Measurements from ENCODE around the gene IL17B.

Gene IL17B, protein sequence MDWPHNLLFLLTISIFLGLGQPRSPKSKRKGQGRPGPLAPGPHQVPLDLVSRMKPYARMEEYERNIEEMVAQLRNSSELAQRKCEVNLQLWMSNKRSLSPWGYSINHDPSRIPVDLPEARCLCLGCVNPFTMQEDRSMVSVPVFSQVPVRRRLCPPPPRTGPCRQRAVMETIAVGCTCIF

GRCh38 chr5:149379177-149379761 is at the start of gene IL17B:
Gene IL17B, minus strand, starts transcription at chr5:149379292. Its CDS starts 67 bp downstream, at chr5:149379225.
- no peak for FAIRE-seq

GRCh38 chr5:149428032-149428431 is 48.9 kb upstream of the IL17B start:
- FAIRE-seq = no peak

- FAIRE-seq = no peak
Observed at GRCh38 chr5:149427374-149427773, 48.3 kb upstream of the IL17B start.

- FAIRE-seq = no peak
Observed at GRCh38 chr5:149426931-149427330, 47.8 kb upstream of the IL17B start.

DNA sequence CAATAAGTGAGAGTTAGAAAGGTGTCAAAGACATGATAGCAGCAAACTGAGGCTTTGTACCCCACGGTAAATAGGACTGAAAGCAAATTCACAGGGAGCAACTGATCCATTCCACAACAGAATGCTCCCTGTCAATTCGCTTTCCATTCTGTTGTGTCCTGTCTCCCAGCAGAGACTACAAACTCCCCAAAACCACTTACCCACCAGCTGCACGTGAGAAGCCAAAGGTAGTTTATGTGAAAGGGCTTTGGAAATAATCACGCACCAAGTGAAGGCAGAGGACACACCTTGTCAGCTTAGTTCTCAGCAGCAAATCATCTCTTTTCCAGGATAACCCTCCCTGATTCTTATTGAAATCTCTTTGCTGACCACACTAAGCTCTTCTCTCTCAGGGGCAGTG is 46.6 kb upstream of the IL17B start:
- no peak for FAIRE-seq

- FAIRE-seq = no peak
Observed at GRCh38 chr5:149424371-149425315, 45.6 kb upstream of the IL17B start.

DNA sequence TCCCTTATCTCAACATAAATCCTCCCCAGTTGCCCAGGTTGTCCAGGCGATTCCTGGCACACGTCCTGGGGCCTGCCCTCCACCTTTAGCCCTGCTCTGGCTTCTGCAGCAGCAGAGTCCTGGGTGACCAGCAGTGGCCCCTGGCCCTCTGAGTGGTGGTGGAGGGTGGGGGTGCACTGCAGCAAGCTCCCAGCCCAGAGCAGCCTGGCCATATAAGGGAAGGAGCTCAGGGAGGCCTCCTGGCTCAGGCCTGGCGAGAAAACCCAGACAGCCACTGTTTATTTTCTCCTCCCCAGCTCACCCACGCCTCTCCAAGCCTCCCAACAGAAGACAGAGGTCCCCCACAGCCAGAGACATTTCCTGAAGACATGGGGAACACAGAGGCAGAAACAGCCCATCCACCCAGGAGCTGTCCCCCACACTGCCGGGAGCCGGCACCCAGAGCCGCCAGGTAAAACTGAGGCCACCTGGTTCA is 44.7 kb upstream of the IL17B start:
- FAIRE-seq = no peak

GRCh38 chr5:149423049-149423793 is 44.1 kb upstream of the IL17B start:
- FAIRE-seq = no peak

DNA sequence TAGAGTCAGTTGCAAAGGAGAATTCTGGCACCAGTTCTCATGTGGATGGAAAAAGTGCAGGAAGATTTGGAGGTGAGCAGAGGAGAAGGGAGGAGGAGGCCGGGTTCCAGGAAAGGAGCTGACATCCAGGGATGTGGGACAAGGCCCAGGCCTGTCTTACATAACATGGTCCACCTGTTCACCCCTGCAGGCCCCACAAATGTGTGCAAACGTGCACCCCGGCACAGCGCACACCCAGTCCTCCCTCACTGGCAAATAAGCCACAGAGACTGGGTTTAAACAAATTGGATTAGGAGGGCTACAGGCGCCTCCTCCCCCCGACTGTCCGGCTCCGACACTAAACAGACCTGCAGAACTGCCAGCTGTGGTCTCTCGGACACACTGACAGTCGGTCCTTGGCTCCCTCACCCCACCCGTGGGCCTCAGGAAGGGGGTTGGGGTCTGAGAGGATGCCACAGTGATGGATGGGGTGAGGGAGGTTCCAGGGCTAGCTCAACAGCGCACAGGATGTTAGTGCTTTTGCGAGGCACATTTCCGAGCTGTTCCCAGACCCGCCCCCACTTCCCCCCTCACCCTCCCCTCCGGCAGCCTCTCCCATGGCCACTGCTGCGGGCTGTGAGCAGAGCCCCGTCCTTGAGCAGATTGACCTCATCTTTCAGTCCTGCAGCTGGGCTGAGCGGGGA is 43.4 kb upstream of the IL17B start:
- FAIRE-seq = no peak

DNA sequence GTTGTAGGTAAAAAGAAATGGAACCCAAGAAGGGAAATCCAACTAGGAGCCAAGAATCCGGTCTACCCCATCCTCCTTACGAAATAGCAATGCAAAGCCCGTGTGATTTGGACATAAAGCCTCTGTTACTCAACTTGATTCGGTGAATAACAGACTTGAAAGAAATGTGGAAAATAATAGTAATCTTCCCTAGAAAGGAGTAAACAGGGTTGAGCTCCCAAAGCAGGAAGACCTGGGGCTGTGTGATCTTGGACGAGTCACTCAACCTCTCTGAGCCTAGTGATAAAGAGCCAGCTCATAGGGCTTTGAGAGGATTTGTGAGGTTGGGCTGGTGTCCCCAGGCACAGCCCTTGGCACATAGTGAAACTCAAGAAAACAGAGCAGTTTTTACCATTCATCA is 42.7 kb upstream of the IL17B start:
- no peak for FAIRE-seq

DNA sequence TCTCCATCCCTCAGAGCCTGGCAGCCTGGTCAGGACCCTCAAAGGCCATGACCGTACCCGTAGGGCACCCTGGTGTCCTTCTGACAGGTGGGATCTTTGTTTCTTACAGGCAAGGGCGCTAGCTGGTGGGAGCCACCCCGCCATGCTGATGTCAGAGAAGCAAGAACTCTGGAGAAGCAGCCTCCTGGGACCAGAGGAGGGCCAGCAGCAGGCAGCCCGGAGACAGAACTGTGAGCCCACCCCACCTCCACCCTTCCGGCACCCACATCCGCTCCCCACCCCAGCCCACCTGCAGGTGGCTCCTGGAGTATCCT is 42.2 kb upstream of the IL17B start:
- no peak for FAIRE-seq

DNA sequence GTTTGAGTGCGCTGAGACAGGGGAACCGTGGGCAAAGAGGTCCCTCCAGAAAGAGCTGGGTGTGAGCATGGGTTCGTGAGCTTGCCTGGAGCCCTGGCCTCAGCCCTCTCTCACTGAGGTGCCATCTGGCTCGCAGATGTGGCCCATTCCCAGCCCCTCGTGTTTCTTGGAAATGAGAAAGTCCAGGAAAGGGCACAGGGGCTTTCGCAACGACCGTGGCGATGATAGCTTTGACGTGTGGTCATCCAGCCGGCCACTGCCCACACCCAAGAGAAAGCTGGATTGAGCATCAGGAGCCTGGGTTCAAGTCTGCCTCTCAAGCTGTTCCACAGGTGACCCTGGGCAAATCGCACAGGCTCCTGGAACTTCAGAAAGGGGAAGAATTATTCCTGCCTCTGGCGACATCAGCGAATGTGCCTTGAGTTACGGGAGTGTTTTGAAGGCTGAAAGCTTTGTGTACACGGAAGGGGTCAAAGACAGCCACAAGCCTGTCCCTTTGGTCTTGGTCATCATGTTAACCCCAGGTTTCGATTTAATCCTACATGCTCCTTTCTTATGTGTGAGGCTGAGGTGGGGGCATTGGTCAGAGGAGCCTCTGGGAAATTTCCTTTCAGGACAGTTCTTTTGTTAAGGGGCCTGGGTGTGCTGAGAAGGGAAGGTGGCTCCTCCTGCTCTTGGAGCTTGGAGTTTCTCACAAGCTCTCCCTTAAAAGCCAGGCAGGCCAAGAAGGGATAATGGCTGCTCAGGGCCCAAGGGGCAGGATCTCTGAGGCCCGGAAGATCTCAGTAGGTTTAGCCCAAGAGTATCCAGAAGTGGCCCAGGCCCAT is 41.7 kb upstream of the IL17B start:
- no peak for FAIRE-seq

DNA sequence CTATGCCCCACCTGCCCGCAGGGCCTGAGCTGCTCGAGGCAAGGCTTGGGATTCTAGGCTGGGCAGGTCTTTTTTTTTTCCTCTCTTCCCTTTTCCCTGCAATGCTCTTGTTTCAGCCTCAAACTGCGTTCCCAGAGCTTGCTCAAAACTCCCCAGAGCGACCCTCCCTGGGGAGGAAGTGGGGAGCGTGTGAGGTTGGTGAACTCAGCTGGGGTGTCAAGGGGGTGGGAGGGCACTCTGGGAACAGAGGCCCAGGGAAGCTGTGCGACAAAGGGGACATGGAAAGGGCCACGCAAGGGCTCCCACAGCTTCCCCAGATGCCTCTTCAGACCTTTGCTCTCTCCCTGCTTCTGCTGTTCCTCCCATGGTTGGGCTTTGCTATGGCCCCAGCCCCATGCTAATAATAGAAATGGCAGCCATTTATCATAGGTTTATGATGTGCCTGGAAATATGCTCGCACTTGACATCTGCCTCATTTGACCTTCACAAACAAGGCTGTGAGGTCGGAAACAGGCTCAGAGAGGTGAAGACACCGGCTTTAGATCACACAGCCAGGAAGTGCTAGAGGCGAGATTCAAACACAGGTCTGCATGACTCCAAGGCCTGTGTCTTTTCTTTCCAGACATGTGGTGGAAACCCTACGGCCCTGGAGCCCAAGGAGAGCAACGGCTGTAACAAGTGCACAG is 40.9 kb upstream of the IL17B start:
- no peak for FAIRE-seq

DNA sequence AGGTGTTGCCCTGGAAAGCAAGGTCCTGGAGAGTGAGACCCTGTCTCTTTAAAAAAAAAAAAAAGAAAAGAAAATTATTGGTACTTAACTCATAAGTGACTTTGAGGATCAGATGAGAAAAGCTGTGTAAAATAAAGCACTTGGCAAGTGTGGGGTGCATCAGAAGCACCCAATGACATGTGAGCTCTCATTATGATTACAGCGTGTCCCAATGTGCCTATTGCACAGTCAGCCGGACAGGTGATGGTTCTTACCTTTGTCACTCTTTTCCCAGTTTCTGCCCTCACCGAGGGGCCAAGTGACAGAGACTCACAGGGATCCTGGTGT is 40.4 kb upstream of the IL17B start:
- FAIRE-seq = no peak

DNA sequence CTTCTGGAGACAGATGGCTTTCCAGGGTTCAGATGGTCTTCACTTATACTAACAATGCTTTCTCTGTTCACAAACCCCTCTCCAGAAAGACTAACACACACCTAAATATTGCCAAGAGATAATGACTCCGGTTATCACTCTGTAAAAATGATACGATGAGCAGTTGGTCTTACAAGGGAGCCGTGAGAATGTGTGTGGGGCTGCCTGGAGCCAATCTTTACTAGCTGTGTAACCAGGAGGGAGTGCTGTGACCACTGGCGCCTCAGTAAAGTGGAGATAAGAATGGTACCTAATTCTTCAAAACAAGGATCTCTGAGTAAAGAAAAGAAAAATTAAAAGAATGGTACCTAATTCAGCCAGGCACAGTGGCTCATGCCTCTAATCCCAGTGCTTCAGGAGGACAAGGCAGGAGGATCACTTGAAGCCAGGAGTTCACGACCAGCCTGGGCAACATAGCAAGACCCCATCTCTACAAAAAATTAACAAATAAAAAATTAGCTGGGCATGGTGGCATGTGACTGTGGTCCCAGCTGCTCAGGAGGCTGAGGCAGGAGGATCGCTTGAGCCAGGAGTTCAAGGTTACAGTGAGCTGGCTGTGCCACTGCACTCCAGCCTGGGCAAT is 39.9 kb upstream of the IL17B start:
- no peak for FAIRE-seq

DNA sequence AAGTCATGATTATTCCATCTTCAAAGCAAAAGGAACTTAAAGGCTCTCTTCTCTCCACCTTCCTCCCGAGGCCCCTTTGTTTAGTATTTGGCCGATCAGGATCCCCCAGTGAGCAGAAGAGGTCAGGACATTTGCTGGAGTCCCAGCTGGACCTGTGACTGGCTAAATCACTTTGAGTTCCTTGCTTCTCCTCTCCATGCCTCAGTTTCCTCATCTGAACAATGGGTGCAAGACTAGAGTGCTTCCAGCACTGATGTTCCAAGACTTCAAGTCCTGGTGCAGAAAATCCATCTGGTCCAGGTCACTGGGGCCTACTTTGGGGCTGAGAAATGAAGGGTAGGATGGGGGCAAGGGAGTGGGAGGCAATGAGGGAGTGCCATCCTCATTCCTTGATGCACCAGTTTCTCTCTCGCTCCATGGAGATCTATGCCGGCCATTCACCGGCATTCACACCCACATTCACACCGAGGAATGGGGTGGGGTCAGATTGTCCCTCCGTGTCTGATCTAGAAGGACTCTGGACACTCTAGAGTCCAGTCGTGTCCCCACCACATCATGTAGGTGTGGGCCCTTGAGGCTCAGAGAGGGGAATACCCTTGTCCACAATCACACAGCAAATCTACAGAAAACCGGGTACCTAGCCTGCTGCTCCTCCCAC is 38.7 kb upstream of the IL17B start:
- FAIRE-seq = no peak

GRCh38 chr5:149416987-149417710 is 38.1 kb upstream of the IL17B start:
- no peak for FAIRE-seq

- FAIRE-seq = no peak
Observed at GRCh38 chr5:149415066-149415967, 36.2 kb upstream of the IL17B start.
